Hematopoietic multipotent progenitor cell treated with erythropoietin and hydrocortisone succinate and interleukin-3 and kit ligand, for 17 days (in vitro differentiated cells): ENCODE measurements around the gene PDE7B.
"Not testable (repeated sequence)": the region's sequence is repeated elsewhere in the genome, so short reads cannot be mapped to it uniquely, and the experiment has no call there.

Experiments used
- DNase-seq: peaks from one replicate; pipeline ENCODE4 v3.0.0-alpha.2; 2015; ENCODE audit warnings: low spot score

The PDE7B gene

GRCh38 chr6:136072691-136073090 lies 221.2 kb downstream of the PDE7B start:
- DNase-seq = no peak

- DNase-seq = no peak
These were observed 221.7 kb downstream of the PDE7B start for GRCh38 chr6:136073216-136073615.

GRCh38 chr6:136076496-136076895 lies 225.0 kb downstream of the PDE7B start:
- no peak for DNase-seq

- no peak for DNase-seq
These were observed 226.5 kb downstream of the PDE7B start for GRCh38 chr6:136077834-136078576.

- DNase-seq = no peak
These were observed 228.4 kb downstream of the PDE7B start for GRCh38 chr6:136079701-136080565.

GRCh38 chr6:136083540-136083939 lies 232.0 kb downstream of the PDE7B start:
- DNase-seq = no peak

GRCh38 chr6:136084403-136084802 lies 232.9 kb downstream of the PDE7B start:
- DNase-seq = no peak

GRCh38 chr6:136085370-136086115 lies 234.0 kb downstream of the PDE7B start:
- DNase-seq = no peak

- DNase-seq = no peak
These were observed 235.2 kb downstream of the PDE7B start for GRCh38 chr6:136086686-136087085.

GRCh38 chr6:136087986-136088385 lies 236.5 kb downstream of the PDE7B start:
- DNase-seq = no peak

GRCh38 chr6:136088693-136089092 lies 237.2 kb downstream of the PDE7B start:
- DNase-seq = no peak

- no peak for DNase-seq
These were observed 238.4 kb downstream of the PDE7B start for GRCh38 chr6:136089876-136090275.

- no peak for DNase-seq
These were observed 239.4 kb downstream of the PDE7B start for GRCh38 chr6:136090929-136091328.

- no peak for DNase-seq
These were observed 241.4 kb downstream of the PDE7B start for GRCh38 chr6:136092897-136093296.

- DNase-seq = no peak
These were observed 242.3 kb downstream of the PDE7B start for GRCh38 chr6:136093835-136094234.

- no peak for DNase-seq
These were observed 243.3 kb downstream of the PDE7B start for GRCh38 chr6:136094812-136095211.

- DNase-seq = no peak
These were observed 244.5 kb downstream of the PDE7B start for GRCh38 chr6:136095986-136096385.

- DNase-seq = no peak
These were observed 251.6 kb downstream of the PDE7B start for GRCh38 chr6:136102991-136103688.

GRCh38 chr6:136103763-136104311 lies 252.3 kb downstream of the PDE7B start:
- DNase-seq = no peak

- no peak for DNase-seq
These were observed 253.1 kb downstream of the PDE7B start for GRCh38 chr6:136104556-136104955.

- DNase-seq = not testable (repeated sequence)
These were observed 254.3 kb downstream of the PDE7B start for GRCh38 chr6:136105797-136106196.
